Adrenal gland (tissue), 5 donors: Measurements from ENCODE around the gene RPRD1B.

ENCODE experiments used
- CTCF ChIP-seq, 6 experiments: fragments of 450-650 bp in 4 of 6; fragments of 200-600 bp in 2 of 6; sonication (generic) in 1 of 6; IDR thresholded peaks; 1 replicate in 5 of 6; 2 replicates in 1 of 6; pipeline versions ENCODE4 v1.5.1 to v1.8.0; 2016 to 2021; ENCODE audit warnings: antibody characterized with exemption in 6 of 6, mild to moderate bottlenecking in 2 of 6, moderate library complexity in 1 of 6
- POLR2A ChIP-seq, 2 donors: fragments of 450-650 bp; IDR thresholded peaks; one replicate each; pipeline ENCODE4 v1.6.1; 2017; ENCODE audit warnings: antibody characterized with exemption in 2 of 2, mild to moderate bottlenecking in 2 of 2, moderate library complexity in 1 of 2
- donor health status: DM: no; HTN: no; CAD: no.

- no peak for TF ChIP-seq CTCF (IDR thresholded peaks at IDR 0.05)
- no peak for TF ChIP-seq POLR2A (IDR thresholded peaks at IDR 0.05)
These were observed 42.9 kb upstream of the RPRD1B start for GRCh38 chr20:37990571-37991151.
